HG03457 (cell line): Measurements from ENCODE around the gene LY86.

Experiments
- ATAC-seq: cut with Tn5 transposase; IDR thresholded peaks from one replicate; pipeline ENCODE4 v1.9.1; 2021; ENCODE audit warnings: moderate number of reproducible peaks; ENCODE audit not compliant: unreplicated experiment

The LY86 gene

GRCh38 chr6:6696867-6697531 is 108.5 kb downstream of the LY86 start:
- no peak for ATAC-seq

- no peak for ATAC-seq
Measured at GRCh38 chr6:6697620-6698019, 109.1 kb downstream of the LY86 start.

- no peak for ATAC-seq
Measured at GRCh38 chr6:6699741-6700367, 111.3 kb downstream of the LY86 start.

GRCh38 chr6:6700407-6701270 is 112.1 kb downstream of the LY86 start:
- no peak for ATAC-seq

- no peak for ATAC-seq
Measured at GRCh38 chr6:6701864-6702263, 113.3 kb downstream of the LY86 start.

GRCh38 chr6:6703699-6704098 is 115.2 kb downstream of the LY86 start:
- no peak for ATAC-seq
